Brain microvascular endothelial cell (primary cell): ENCODE measurements around the gene EPB41.

Experiments
- DNase-seq: peaks from one replicate; pipeline ENCODE4 v3.0.0-alpha.2; 2020
- H3K27ac ChIP-seq: fragments of 250-450 bp; sonication (Bioruptor Pico); 2 replicates; pipeline ENCODE4 v1.5.1; 2020; ENCODE audit warnings: mild to moderate bottlenecking, moderate library complexity
- H3K27me3 ChIP-seq: fragments of 250-450 bp; sonication (Bioruptor Pico); replicated peaks from 2 replicates; pipeline ENCODE4 v1.5.1; 2020; ENCODE audit warnings: mild to moderate bottlenecking
- H3K36me3 ChIP-seq: fragments of 250-450 bp; sonication (Bioruptor Pico); replicated peaks from 2 replicates; pipeline ENCODE4 v1.5.1; 2020; ENCODE audit warnings: mild to moderate bottlenecking
- H3K4me3 ChIP-seq: 2 replicates; pipeline ENCODE4 v1.5.1; 2011; ENCODE audit warnings: low read depth, mild to moderate bottlenecking, control low read depth, low read length, moderate library complexity
- in situ Hi-C: cut with HindIII; loops from 2 replicates; pipeline ENCODE4 v1.10.0; 2017; ENCODE audit warnings: low sequenced_read_pairs, low pct_ligation_motif_present
- TF ChIP-seq, protein P1 (sequence below): IDR thresholded peaks from 2 replicates; pipeline ENCODE4 v1.5.1; 2011; ENCODE audit warnings: low read depth, mild to moderate bottlenecking, moderate library complexity, low read length, control low read depth, inconsistent platforms; ENCODE audit errors: missing control alignments

Gene EPB41

GRCh38 chr1:28885472-28885877, 28.9 kb upstream of the EPB41 start:
- no peak for DNase-seq
- in situ Hi-C loops: no loop called here
- Histone ChIP-seq H3K27me3 (no peaks in the 10 kb centered on the region), H3K27ac (no peak overlapping the region), H3K4me3 (no peak overlapping the region), H3K36me3 (no peaks in the 10 kb centered on the region)
- TF ChIP-seq, protein P1, sequence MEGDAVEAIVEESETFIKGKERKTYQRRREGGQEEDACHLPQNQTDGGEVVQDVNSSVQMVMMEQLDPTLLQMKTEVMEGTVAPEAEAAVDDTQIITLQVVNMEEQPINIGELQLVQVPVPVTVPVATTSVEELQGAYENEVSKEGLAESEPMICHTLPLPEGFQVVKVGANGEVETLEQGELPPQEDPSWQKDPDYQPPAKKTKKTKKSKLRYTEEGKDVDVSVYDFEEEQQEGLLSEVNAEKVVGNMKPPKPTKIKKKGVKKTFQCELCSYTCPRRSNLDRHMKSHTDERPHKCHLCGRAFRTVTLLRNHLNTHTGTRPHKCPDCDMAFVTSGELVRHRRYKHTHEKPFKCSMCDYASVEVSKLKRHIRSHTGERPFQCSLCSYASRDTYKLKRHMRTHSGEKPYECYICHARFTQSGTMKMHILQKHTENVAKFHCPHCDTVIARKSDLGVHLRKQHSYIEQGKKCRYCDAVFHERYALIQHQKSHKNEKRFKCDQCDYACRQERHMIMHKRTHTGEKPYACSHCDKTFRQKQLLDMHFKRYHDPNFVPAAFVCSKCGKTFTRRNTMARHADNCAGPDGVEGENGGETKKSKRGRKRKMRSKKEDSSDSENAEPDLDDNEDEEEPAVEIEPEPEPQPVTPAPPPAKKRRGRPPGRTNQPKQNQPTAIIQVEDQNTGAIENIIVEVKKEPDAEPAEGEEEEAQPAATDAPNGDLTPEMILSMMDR: no peak

DNA sequence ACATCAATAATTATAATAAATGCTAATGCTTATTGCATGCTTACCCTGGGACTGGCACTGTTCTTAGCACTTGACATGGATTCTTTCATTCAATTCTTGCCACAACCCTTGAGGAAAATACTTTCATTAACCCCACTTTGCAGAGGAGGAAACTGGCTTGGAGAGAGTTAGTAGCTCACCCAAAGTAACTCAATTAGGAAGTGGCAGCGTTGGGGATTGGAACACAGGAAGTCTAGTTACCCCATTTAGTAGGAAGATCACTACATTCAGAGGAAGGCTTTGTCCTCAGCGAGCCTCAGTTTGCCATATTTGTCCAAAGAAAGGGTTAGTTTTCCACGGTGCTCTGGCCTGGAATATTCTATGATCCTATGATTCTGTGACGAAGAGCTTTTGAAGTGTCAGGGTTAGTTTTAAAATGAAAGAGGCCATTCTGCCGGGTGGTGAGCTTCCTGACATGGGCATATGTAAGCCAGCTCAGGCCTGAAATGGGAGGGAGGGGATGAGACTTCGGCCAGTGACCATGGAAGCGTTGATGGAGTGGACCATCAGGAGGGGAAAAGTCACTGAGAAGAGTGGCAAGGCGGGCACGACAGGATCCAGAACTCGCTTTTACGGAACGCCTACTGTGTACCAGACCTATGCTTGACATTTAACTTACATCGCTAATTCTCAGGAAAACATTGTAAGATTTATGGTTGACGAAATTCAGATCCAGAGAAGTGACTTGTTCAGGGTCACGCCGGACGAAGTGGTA, 28.2 kb upstream of the EPB41 start:
- H3K4me3 ChIP-seq: no peak overlapping the region
- TF ChIP-seq, protein P1: no peak
- no peaks in the 10 kb centered on the region for H3K36me3 ChIP-seq
- no peaks in the 10 kb centered on the region for H3K27me3 ChIP-seq
- H3K27ac ChIP-seq: no peak overlapping the region
- DNase-seq: no peak
- in situ Hi-C loops: no loop called here

DNA sequence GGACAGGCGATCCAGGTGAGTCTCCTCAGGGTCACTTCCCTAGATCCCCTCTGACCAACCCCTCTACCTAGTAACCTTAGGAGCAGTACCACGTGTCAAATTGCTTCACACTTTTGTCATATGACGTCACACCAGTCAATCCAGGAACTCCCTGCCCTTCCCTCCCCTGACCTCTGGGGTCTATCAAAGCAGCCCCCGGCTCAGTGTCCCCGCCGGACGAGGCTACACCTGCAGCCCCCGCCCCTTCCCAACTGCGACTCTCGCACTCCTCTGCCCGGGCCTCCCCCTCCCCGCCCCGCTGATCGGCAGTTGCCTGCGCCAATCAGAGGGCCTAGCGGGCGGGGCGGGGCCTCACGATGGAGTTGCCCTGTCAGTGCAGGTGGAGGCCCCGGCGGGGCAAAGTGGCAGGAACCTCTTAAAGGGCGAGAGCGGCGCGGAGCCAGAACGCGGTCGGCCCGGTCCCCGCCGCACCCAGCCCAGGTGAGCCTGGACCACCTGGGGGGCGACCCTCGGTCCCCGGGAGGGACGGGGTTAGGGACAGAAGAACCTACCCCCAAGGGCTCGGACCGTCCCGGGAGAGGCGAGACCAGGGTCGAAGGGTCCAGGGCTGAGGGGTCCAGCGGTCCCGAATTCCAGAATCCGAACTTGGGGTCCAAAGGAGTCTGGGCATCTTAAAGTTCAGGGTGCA, 27.5 kb upstream of the EPB41 start:
- Histone ChIP-seq H3K4me3 (peak overlapping the region; percentile 69), H3K27ac (no peak overlapping the region), H3K27me3 (no peaks in the 10 kb centered on the region), H3K36me3 (no peaks in the 10 kb centered on the region)
- TF ChIP-seq, protein P1: no peak
- DNase-seq: peak; percentile 32
- in situ Hi-C loops: no loop called here

DNA sequence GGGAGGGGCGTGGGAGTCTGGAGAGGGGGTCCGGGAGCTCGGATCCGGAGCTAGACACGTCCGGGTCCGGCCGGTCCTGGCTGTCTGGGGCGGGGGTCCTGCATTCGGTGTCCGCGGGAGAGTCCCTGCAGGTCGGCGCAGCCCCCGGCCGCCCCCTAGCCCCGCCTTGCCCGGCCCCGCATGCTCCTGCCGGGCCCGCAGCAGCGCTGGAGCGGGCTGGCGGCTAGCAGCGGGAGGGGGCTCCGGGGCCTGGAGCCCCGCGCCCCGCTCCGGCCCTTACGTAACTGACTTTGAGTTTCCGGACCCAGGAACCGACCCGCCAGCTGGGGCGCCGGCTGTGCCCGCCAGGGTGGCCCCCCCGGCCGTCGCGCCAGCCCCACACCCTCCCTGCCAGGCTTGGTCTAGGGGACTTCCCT, 26.9 kb upstream of the EPB41 start:
- TF ChIP-seq, protein P1: no peak
- no peaks in the 10 kb centered on the region for H3K36me3 ChIP-seq

DNA sequence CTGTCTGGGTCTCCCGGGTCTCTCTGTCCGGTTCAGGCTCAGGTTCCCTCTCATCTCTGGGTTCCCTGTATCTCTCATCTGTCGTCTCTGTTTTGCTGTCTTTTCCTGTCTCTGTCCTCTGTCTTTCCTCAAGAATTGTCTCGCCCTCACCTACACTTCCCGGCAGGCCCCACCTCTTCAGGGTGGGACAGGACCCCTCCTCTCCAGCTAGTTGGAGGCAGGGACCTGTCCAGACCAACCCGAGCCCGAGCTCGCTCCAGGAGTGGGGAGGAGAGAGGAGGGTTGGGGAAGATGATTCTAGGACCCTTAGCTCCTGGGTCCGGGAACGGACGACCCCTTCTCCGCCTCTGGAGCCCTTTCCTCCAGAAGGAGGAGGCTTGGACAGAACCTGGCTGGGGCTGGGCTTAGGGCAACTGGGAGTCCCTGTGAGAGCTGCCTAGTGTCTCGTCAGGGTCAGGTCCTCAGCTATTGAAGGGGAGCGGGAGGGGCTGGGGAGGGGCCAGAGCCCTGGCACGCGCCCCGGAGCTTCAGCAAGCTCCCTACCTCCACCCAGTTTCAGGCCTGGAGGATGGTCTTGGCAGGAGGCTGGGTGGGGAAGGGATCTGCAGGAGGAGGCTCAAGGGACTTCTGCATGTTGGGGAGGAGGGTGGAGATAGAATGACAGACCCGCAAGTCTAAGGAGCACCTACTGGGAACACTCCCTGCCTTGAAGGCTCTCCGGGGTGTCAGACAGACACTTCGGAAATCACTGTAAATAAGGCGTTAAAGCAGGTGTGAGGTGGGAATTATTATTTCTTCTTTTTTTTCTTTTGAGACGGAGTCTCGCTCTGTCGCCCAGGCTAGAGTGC, 26.3 kb upstream of the EPB41 start:
- Histone ChIP-seq H3K27me3 (no peaks in the 10 kb centered on the region), H3K27ac (no peak overlapping the region), H3K36me3 (no peaks in the 10 kb centered on the region), H3K4me3 (peak overlapping the region; percentile 69)
- TF ChIP-seq, protein P1: no peak
- in situ Hi-C loops: no loop called here
- no peak for DNase-seq

More for the DNA sequence above, 26.9 kb upstream of the EPB41 start:
- Histone ChIP-seq H3K27me3 (no peaks in the 10 kb centered on the region), H3K27ac (no peak overlapping the region), H3K4me3 (peak overlapping the region; percentile 69)
- DNase-seq: no peak
- in situ Hi-C loops: no loop called here
